ENCODE measurements around the gene OPRL1.

The OPRL1 gene

DNA sequence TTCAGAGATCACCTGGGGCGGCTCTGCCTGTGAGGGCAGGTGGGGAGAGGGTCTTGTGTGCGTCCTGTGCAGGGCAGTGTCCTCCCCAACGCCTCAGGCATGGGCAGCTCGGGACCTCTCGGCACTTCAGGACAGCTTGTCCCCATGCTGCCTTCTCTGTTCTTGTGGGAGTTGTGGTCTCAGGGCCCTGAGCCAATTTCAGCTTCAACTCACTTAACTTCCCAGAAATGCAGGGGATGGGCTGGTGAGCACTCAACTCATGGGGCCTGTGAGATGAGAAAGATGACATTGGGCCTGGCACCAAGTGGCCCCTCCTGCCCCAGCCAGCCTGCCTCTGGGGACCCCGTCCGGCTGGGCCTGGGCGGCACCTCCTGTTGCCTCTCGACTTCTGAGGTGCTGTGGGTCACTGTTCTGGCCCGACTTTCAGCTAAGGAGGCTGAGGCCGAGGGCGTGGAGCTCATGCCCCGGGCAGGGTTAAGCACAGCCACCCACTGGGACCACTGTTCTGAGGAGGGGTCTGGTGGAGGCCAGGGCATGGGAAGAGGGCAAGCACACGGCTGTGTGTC, 7.3 kb upstream of the OPRL1 start:
- DNase-seq (ENCODE audit: low spot score): no peak

- no peak for DNase-seq (ENCODE audit: low spot score)
Observed at GRCh38 chr20:64073476-64074183, 6.3 kb upstream of the OPRL1 start.

DNA sequence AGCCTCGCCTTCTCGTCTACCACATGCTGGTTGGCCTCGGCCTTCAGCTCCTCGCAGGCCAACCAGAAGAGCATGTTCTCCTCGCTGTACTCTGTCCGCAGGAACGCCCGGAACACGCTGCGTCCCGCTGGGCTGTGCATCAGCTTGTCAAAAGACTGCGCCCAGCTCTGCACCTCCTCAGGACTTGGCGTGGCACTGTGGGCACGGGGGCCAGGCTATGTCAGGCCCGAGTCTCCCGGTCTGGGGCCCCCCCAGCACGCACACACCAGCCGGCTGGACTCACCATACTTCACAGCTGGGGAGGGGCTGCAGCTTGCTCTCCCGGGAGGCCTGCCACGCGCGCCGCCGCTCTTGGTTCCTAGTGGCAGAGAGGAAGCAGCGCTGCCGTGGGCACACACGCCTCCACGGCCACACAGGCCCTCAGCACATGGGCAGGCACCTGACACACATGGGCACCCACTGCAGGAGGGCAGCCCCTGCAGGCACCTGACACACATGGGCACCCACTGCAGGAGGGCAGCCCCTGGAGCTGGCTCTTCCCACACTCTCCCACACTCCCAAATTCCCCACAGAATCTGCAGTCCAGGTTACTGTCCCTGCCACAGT, 5.6 kb upstream of the OPRL1 start:
- no peak for DNase-seq (ENCODE audit: low spot score)

DNA sequence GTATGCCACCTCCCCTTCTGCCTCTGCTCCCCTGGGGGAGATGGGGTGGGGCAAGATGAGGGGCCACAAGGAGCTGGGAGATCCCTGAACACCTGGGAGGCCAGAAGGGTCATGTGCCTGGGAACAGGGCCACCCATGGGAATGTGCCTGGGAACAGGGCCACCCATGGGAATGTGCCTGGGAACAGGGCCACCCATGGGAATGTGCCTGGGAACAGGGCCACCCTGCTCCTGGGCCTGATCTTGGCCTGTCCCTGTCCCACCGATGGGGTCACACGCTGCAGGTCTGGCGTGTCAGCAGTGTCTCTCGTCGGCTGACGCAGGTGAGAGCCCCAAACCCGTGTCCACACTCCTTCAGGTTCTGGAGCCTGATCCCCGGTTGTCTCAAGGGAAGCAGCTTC, 4.9 kb upstream of the OPRL1 start:
- DNase-seq (ENCODE audit: low spot score): no peak

DNA sequence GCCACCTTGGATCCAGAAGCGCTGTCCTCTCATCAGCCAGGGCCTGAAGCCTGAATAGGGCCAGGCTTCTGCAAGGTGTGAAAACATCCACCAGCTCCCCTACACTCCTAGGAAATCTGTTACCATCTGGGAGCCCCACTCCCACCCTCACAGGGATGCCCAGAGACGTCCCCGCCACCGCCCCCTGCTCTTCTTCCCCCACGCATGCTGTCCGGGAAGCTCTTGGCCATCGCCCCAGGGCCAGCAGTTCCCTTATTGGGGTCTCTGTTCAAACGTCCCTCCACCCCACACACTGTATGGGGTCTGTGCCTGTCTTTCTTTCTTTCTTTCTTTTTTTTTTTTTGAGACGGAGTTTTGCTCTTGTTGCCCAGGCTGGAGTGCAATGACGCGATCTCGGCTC, 4.3 kb upstream of the OPRL1 start:
- no peak for DNase-seq (ENCODE audit: low spot score)

- no peak for DNase-seq (ENCODE audit: low spot score)
Observed at GRCh38 chr20:64076061-64076997, 3.6 kb upstream of the OPRL1 start.

DNA sequence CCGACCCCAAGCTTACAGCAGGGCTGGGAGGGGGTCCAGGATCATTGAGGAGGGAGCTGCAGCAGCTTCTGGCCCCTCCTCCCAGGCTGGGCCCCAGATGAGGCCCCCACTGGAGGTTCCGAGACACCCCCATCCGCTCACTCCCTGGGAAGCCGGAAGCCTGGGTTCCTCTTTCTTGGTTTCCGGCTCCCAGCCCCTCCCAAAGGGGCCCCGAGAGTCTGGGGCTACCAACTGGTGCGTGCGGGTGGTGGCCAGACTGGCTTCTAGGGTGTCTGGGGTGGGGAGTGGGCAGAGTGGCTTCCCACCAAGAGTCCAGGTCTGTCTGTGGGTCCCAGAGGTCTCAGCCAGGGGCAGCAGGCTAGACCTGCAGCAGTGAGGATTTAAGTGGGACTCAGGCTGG, 2.8 kb upstream of the OPRL1 start:
- DNase-seq (ENCODE audit: low spot score): peak; percentile 78

GRCh38 chr20:64077541-64077875, 2.4 kb upstream of the OPRL1 start:
- no peak for DNase-seq (ENCODE audit: low spot score)

DNA sequence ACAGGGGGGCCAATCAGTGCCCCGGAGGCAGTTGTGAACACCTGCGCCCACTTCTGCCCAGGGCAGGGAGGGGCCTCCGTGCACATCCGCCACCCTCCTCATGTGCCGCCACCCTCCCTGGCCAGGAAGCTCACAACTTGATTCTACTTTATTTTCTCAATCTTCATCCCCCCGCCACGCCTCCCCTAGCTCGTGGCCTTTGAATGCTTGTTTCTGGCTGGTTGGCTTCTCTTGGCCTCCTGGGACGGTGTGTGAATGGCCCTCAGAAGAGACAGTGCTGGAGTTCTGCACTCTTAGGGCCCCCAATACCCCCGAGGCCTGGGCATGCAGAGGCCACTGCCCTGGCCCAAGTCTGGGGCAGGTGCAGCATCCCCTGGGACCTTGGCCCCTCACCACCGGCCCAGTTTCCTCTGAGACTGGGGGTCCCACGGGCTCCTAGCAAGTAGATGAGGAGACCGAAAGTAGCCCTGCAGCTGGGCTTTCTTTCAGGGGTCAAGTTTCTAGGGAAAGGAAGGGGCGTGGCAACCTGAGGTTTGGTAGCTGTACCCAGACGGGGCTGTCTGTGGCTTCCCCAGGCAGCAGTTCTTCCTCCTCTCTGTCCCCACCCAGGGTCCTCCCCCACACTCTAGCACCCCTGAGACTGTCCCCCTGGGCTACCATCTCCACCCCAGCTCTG, 1.9 kb upstream of the OPRL1 start:
- DNase-seq (ENCODE audit: low spot score): peak; percentile 95

- DNase-seq (ENCODE audit: low spot score): no peak
Observed at GRCh38 chr20:64078934-64079272, 979 bp upstream of the OPRL1 start.

DNA sequence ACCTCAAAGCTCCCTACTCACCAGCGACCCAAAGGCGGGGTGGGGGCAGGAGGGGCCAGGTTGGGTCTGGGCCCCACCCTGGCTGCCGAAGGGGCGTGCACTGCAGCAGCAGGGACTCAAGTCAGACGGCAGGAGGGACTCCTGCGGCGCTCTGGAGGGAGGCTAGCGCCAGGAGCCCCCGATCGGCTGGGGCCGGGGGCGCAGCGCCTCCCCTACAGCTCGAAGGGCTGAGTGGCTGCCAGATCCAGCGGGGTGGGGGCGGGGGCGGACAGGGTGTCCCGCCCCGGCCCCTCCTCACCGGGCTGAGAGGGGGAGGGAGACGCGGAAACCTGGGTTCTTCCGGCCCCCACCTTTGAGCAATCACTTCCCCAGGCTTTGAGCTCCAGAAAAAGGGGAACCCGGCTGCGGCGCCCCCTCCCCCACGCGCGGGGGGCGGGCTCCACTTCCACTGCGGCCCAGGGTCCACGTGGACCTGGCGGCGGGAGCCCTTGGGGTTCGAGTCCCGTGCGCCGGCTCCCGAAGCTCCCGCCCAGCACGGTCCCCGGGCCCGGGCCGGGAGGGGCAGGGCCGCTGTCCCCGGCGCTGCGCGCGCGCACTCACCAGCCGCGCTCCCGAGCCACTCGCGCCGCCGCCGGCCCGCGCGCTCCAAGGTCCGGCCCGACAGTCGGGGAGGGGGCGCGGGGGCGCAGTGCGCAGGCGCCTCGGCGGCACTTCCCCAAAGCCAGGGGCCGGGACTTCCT, 439 bp upstream of the OPRL1 start, which contains the start of gene RGS19:
RGS19 (minus strand) TSS at position 246 of the 740 bp plus-strand sequence. CDS start 2,632 bp downstream, outside the sequence.
- peak; percentile 84 for DNase-seq (ENCODE audit: low spot score)

GRCh38 chr20:64080813-64081623, 1.1 kb downstream of the OPRL1 start:
- no peak for DNase-seq (ENCODE audit: low spot score)

DNA sequence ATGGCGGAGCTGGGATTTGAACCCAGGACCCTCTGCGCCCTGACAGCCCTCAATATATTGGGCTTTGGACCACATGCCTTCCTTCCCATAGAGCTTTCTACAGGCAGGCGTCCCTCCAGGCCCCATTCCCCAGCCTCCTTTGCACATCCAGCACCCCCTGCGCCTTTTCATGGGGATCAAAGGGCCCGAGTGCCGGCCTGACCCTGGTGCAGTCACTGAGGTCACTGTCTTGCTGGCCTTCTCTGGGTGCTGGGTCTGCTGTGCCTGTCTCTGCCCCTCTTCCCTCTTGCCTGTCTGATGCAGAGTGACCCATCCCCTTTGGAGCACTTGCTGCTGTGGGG, 1.7 kb downstream of the OPRL1 start:
- no peak for DNase-seq (ENCODE audit: low spot score)

GRCh38 chr20:64082126-64082731, 2.3 kb downstream of the OPRL1 start:
- DNase-seq (ENCODE audit: low spot score): no peak

- no peak for DNase-seq (ENCODE audit: low spot score)
Observed at GRCh38 chr20:64082820-64083377, 3.0 kb downstream of the OPRL1 start.

GRCh38 chr20:64083378-64083803, 3.5 kb downstream of the OPRL1 start:
- peak; percentile 71 for DNase-seq (ENCODE audit: low spot score)

GRCh38 chr20:64083804-64084684, 4.2 kb downstream of the OPRL1 start, which contains the start of gene LKAAEAR1:
LKAAEAR1 (minus strand) TSS chr20:64084398; CDS start chr20:64084219, 179 bp downstream.
- no peak for DNase-seq (ENCODE audit: low spot score)

GRCh38 chr20:64084685-64085152, 4.8 kb downstream of the OPRL1 start:
- no peak for DNase-seq (ENCODE audit: low spot score)

All from NAMALWA (cell line).